HK-2 (cell line): ENCODE measurements around the gene NT5DC2.
A peak's percentile ranks its signal among the peaks of the same experiment; 100 is the strongest.
"Not testable (repeated sequence)": the region's sequence is repeated elsewhere in the genome, so short reads cannot be mapped to it uniquely, and the experiment has no call there.

Experiments used
- DNase-seq: peaks from one replicate; pipeline ENCODE4 v3.0.0-alpha.2; 2018; ENCODE audit not compliant: unreplicated experiment

NT5DC2 gene

GRCh38 chr3:52537165-52537620 is 3.5 kb upstream of the NT5DC2 start:
- DNase-seq: no peak

DNA sequence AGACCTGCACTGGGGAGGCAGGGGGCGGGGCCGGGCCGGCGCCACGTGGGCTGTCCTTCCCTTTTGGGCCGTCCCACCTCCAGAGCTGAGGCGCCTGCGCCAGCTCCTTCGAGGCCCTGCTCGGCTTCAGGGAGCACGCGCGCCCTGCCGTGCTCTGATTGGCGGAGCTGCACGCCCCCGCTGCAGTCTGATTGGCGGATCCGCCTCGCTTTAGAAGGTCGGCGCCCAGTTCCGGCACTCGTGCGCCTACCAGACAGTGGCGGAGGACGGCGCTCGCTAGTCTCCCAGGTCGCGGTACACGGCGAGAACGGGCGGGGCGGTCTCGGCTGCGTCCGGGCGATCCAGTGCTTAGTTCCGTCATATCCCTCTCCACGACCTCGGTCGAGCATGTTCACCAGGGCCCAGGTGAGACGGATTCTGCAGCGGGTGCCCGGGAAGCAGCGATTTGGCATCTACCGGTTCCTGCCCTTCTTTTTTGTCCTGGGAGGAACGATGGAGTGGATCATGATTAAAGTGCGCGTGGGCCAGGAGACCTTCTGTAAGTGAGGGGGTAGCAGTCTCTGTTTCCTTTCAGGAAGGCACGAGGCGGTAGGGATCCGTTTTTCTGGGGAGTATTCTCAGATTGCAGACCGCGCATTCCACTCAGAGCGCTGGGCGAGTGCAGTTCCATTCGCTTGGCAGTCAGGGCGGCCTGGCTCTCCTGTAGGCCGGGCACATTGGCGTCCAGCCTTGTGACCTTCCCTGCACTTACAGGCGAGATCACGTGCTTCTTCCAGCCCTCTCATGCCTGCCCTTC is 2.9 kb upstream of the NT5DC2 start, which contains the start of gene UQCC5:
Gene UQCC5 (plus strand): TSS at position 237 of the 796 bp plus-strand sequence. CDS start 151 bp downstream, at position 388.
- DNase-seq: peak; percentile 95

- DNase-seq: no peak
Observed at GRCh38 chr3:52536112-52536368, 2.4 kb upstream of the NT5DC2 start.

DNA sequence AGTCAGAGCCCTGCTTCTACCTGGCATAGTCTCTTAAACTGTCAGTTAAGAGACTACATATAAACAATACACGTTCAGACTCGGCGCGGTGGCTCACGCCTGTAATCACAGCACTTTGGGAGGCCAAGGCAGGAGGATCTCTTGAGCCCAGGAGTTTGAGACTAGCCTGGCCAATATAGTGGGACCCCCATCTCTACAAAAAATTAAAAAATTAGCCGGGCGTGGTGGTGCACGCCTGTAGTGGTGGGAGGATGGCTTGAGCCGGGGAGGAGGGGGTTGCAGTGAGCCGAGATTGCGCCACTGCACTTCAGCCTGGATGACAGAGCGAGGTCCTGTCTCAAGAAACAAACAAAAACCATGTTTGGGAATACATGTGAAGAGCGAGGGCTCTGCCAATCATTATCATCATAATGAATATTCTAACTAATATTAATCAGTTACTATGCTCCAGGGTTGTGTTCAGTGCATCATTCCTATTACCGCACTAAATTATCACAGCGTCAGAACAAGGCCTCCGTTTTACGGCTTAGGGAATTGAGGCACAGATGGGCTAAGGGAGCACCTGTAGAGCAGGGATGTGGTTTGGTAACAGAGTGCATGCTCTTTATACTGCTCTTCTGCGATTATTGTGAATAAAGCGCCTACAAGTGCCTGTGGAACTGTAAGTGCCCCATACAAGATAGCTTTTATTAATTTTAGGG is 1.9 kb upstream of the NT5DC2 start:
- no peak for DNase-seq

- no peak for DNase-seq
Observed at GRCh38 chr3:52534281-52535183, 875 bp upstream of the NT5DC2 start.

- peak; percentile 45 for DNase-seq
Observed at GRCh38 chr3:52532838-52533622, 627 bp downstream of the NT5DC2 start.

GRCh38 chr3:52532517-52532837 is 1.2 kb downstream of the NT5DC2 start:
- peak; percentile 52 for DNase-seq

GRCh38 chr3:52531860-52532516 is 1.7 kb downstream of the NT5DC2 start:
- DNase-seq: no peak

DNA sequence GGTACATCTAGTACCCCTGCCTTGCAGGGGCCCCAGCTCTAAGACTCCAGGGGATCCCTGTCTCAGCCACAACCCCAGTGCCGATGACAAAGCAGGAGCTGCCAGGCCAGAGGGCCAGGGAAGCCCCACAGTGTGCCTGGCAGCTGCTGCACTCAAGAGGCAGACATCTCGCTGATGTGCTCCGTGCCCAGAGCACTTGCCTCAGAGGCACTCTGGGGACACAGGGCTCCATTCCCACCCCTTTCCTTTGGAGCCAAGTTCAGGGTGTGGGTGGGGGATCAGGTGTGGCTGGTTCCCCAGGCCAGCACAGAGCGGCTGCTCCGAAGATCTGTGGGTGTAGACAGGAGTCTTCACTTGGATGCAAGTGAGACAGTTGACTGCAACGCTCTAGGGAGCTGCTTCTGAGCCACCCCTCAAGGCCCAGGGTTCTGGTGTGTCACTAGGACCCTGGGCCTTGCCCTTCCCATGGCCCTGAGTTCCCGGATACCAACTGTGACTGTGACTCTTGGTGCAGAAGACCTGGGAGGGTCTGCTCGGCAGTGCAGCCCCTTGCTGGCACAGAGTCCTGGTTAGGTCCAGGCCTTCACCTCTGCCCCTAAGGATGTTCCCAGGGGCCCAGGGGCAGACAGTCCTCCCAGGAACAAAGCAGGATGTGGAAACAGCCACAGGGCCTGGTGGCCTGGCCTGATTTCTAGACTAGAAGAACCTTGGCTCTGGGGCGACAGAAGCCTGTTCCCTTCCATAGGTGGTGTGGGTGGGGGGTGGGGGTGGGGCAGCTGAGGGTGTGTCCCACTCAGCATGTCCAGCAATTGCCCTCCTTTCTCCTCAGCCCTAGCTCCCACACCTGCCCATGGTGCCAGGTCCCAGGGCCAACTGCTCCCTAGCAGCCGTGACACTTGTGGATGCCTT is 2.5 kb downstream of the NT5DC2 start:
- DNase-seq: no peak

DNA sequence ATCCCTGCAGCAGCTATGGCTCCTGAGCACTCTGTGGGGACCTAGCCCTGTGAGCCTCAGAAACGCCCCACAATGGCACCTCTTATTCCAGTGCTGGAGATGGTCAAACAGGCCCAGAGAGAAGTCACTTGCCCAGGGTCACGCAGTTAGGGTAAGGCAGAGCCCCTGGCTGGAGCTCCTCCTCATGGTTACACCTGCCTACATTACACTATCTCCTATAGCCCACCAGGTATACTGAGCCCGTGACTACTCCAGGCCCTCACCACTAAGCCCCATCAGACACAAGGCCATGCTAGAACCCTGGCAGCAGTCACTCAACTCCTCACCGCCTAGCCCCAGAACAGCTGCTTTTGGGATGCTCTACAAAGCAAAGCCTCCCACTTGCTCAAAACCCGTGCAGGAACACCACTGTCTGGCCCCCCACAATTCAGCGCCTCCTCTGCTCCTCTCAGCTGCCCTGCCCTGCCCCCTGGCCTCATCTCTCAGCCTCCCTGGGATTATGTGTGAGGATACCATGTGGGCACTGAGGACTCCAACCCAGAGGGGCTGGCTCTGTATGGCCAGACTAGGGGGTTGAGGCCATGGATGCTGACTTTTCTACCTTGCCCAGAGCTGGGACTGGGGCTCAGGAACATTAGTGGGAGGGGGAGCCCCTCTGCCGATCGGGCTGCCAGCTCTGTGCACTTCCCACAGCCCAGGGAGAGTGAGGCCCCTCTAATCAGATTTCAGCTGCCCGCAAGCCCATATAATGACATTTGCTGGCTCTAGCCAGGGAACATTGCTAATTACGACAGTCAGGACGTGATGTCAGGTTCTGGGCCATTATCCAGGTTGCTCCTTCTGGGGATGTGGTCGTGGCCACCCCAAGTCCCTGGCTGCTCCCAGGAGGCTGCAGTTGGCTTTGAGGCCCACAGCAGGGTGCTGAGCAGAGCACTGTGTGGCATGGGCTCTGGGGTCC is 4.0 kb downstream of the NT5DC2 start:
- no peak for DNase-seq

GRCh38 chr3:52528586-52529375 is 4.9 kb downstream of the NT5DC2 start:
- DNase-seq: no peak

DNA sequence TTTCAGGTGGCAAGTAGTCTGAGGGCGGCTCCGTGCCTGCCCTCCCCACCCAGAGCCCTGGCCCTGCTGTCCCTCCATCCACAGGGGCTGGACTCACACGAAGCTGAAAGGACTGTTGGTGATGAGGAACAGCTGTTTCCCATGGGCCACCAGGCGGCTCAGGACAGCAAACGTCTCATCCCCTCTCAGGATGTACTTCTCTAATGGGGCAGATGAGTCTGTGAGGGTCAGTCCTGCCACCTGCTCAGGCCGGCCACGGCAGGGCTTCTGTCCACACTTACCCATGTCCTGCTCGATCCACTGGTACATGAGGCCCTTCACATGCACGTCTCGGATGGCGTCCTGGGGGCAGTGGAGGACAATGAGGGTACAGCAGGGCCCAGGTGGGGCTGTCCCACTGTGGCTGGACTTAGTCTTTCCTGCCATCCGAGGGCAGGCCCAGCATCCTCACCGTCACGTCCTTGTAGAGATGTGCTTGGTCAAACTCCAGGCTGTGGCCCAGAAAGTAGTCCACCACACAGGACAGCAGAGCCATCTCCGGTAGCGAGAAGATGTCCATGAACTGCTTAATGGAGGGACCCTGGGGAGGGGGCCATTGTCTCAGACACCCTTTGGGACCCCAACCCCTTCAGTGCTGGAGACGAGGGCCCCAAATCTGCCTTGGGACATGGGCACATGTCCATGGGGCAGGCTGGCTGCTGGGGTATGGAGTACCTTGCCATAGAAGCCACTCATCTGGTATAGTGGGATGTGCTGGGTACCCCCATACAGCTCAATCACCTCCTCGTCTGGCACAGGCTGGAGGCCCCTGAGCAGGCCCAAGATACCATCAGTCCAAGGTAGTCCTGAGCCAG is 5.7 kb downstream of the NT5DC2 start:
- DNase-seq: no peak

DNA sequence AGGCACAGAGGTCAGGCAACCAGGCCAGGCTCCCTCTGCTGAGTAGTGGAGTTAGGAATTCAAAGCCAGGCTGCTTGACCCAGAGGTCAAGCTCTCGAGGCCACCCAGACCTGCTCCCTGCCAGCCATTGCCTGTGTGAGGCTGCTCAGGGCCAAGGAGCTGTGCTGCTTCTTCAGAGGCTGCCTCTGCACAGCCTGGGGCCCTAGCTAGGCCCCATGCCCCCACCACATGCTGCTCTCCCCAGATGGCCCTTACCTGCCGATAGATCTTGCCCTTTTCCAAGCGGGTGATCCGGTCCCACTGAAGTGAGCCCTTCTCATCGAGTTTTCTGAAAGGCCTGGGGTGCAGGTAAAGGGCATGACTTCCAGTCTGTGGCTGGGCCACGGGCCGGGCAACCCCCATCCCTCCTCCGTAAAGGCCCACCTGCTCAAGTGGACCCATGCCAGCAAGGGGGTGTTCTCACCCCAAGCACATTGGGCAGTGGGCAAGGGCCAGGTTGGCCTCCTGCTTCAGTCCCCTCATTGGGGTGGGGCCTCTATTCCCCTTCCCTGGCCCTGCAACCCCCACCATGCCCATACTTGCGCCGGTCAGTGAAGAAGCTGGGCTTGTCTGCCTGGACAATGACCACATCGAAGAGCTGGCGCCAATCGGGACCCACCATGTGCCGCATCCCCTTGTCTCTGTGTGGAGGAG is 6.5 kb downstream of the NT5DC2 start:
- no peak for DNase-seq

DNA sequence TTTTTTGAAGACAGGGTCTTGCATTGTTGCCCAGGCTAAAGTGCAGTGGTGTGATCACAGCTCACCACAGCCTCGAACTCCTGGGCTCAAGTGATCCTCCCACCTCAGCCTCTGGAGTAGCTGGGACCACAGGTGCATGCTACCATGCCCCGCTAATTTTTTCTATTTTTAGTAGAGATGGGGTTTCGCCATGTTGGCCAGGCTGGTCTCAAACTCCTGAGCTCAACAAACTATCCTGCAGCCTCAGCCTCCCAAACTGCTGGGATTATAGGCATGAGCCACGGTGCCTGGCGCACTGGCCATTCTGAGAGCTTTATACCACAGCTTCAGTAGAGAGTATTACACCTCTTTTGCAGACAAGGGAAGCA is 7.0 kb downstream of the NT5DC2 start:
- not testable (repeated sequence) for DNase-seq

- no peak for DNase-seq
Observed at GRCh38 chr3:52525680-52526561, 7.7 kb downstream of the NT5DC2 start.
